GM18867 (cell line): ENCODE measurements around the gene USP17L27.
"Not testable (repeated sequence)": the region's sequence is repeated elsewhere in the genome, so short reads cannot be mapped to it uniquely, and the experiment has no call there.

ENCODE experiments used
- ATAC-seq: cut with Tn5 transposase; IDR thresholded peaks from one replicate; pipeline ENCODE4 v1.9.1; 2021; ENCODE audit warnings: mild to moderate bottlenecking, moderate library complexity; ENCODE audit not compliant: unreplicated experiment

USP17L27 gene, protein sequence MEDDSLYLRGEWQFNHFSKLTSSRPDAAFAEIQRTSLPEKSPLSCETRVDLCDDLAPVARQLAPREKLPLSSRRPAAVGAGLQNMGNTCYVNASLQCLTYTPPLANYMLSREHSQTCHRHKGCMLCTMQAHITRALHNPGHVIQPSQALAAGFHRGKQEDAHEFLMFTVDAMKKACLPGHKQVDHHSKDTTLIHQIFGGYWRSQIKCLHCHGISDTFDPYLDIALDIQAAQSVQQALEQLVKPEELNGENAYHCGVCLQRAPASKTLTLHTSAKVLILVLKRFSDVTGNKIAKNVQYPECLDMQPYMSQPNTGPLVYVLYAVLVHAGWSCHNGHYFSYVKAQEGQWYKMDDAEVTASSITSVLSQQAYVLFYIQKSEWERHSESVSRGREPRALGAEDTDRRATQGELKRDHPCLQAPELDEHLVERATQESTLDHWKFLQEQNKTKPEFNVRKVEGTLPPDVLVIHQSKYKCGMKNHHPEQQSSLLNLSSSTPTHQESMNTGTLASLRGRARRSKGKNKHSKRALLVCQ

DNA sequence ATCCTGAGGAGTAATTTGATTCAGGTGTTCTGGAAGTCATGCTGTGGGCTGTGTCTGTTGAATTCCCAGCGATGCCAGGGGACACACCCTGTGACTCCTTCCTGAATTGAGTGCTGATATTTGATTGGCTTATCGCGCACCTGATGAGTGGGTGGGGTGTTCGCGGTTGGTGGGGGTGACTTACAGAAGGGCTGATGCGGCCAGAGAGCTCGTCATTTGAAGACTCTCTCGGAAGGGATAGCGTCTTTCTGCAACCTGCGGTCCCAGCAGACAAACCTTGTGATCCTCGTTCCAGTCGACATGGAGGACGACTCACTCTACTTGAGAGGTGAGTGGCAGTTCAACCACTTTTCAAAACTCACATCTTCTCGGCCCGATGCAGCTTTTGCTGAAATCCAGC is at the start of gene USP17L27:
Gene USP17L27 (plus strand): TSS at position 301 of the 400 bp plus-strand sequence. CDS start 0 bp downstream, at position 301.
- ATAC-seq = not testable (repeated sequence)

DNA sequence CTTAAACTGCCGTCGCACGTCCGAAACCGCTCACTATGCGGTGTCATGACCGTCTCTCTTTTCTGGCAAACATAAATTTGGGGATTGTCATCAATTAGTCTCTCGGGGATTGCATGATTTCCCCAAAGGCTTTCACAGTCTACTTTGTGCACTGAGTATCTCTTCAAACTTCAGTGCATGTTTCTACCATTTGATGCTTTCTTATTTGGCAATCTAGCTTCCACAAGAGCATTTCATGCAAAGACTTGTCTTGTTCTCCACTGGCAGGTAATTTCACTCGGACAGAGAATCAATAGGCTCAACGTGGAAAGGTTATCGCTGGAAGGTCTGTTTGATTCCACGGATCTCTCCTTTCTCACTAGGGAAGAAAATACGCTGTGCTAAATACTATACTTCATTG is 19.8 kb upstream of the USP17L27 start:
- not testable (repeated sequence) for ATAC-seq

DNA sequence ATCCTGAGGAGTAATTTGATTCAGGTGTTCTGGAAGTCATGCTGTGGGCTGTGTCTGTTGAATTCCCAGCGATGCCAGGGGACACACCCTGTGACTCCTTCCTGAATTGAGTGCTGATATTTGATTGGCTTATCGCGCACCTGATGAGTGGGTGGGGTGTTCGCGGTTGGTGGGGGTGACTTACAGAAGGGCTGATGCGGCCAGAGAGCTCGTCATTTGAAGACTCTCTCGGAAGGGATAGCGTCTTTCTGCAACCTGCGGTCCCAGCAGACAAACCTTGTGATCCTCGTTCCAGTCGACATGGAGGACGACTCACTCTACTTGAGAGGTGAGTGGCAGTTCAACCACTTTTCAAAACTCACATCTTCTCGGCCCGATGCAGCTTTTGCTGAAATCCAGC is 19.1 kb upstream of the USP17L27 start, which contains the start of gene USP17L24:
Gene USP17L24 (plus strand): TSS at position 301 of the 400 bp plus-strand sequence. CDS start 0 bp downstream, at position 301.
- not testable (repeated sequence) for ATAC-seq

DNA sequence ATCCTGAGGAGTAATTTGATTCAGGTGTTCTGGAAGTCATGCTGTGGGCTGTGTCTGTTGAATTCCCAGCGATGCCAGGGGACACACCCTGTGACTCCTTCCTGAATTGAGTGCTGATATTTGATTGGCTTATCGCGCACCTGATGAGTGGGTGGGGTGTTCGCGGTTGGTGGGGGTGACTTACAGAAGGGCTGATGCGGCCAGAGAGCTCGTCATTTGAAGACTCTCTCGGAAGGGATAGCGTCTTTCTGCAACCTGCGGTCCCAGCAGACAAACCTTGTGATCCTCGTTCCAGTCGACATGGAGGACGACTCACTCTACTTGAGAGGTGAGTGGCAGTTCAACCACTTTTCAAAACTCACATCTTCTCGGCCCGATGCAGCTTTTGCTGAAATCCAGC is 14.3 kb upstream of the USP17L27 start, which contains the start of gene USP17L25:
Gene USP17L25 (plus strand): TSS at position 301 of the 400 bp plus-strand sequence. CDS start 0 bp downstream, at position 301.
- not testable (repeated sequence) for ATAC-seq

DNA sequence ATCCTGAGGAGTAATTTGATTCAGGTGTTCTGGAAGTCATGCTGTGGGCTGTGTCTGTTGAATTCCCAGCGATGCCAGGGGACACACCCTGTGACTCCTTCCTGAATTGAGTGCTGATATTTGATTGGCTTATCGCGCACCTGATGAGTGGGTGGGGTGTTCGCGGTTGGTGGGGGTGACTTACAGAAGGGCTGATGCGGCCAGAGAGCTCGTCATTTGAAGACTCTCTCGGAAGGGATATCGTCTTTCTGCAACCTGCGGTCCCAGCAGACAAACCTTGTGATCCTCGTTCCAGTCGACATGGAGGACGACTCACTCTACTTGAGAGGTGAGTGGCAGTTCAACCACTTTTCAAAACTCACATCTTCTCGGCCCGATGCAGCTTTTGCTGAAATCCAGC is 9.6 kb upstream of the USP17L27 start, which contains the start of gene USP17L26:
Gene USP17L26 (plus strand): TSS at position 301 of the 400 bp plus-strand sequence. CDS start 0 bp downstream, at position 301.
- ATAC-seq = not testable (repeated sequence)

DNA sequence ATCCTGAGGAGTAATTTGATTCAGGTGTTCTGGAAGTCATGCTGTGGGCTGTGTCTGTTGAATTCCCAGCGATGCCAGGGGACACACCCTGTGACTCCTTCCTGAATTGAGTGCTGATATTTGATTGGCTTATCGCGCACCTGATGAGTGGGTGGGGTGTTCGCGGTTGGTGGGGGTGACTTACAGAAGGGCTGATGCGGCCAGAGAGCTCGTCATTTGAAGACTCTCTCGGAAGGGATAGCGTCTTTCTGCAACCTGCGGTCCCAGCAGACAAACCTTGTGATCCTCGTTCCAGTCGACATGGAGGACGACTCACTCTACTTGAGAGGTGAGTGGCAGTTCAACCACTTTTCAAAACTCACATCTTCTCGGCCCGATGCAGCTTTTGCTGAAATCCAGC is 4.8 kb upstream of the USP17L27 start, which contains the start of gene USP17L5:
Gene USP17L5 (plus strand): TSS at position 301 of the 400 bp plus-strand sequence. CDS start 0 bp downstream, at position 301.
- not testable (repeated sequence) for ATAC-seq

DNA sequence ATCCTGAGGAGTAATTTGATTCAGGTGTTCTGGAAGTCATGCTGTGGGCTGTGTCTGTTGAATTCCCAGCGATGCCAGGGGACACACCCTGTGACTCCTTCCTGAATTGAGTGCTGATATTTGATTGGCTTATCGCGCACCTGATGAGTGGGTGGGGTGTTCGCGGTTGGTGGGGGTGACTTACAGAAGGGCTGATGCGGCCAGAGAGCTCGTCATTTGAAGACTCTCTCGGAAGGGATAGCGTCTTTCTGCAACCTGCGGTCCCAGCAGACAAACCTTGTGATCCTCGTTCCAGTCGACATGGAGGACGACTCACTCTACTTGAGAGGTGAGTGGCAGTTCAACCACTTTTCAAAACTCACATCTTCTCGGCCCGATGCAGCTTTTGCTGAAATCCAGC is 4.6 kb downstream of the USP17L27 start, which contains the start of gene USP17L28:
Gene USP17L28 (plus strand): TSS at position 301 of the 400 bp plus-strand sequence. CDS start 0 bp downstream, at position 301.
- ATAC-seq = not testable (repeated sequence)

DNA sequence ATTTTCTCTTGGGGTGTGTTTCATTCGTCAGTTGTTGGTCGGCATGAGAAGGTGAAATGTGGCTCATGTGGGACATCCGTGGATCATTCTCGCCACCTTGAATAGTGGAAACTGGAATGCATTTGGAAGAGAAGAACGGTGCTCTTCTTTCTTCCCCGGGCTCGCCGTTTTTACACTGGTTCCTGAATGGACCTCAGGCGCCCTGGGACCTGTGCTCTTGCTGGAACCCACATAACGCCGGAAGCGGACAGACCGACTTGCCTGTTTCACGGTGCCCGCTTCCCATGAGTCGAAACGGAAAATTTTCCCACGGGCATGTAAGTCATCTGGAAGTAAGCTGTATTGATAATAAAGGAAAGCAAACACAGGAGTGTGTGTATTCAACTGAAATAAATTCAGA is 6.9 kb downstream of the USP17L27 start:
- ATAC-seq = not testable (repeated sequence)

DNA sequence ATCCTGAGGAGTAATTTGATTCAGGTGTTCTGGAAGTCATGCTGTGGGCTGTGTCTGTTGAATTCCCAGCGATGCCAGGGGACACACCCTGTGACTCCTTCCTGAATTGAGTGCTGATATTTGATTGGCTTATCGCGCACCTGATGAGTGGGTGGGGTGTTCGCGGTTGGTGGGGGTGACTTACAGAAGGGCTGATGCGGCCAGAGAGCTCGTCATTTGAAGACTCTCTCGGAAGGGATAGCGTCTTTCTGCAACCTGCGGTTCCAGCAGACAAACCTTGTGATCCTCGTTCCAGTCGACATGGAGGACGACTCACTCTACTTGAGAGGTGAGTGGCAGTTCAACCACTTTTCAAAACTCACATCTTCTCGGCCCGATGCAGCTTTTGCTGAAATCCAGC is 9.4 kb downstream of the USP17L27 start, which contains the start of gene USP17L29:
Gene USP17L29 (plus strand): TSS at position 301 of the 400 bp plus-strand sequence. CDS start 0 bp downstream, at position 301.
- not testable (repeated sequence) for ATAC-seq

DNA sequence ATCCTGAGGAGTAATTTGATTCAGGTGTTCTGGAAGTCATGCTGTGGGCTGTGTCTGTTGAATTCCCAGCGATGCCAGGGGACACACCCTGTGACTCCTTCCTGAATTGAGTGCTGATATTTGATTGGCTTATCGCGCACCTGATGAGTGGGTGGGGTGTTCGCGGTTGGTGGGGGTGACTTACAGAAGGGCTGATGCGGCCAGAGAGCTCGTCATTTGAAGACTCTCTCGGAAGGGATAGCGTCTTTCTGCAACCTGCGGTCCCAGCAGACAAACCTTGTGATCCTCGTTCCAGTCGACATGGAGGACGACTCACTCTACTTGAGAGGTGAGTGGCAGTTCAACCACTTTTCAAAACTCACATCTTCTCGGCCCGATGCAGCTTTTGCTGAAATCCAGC is 18.9 kb downstream of the USP17L27 start, which contains the start of gene USP17L30:
Gene USP17L30 (plus strand): TSS at position 301 of the 400 bp plus-strand sequence. CDS start 0 bp downstream, at position 301.
- ATAC-seq = not testable (repeated sequence)

DNA sequence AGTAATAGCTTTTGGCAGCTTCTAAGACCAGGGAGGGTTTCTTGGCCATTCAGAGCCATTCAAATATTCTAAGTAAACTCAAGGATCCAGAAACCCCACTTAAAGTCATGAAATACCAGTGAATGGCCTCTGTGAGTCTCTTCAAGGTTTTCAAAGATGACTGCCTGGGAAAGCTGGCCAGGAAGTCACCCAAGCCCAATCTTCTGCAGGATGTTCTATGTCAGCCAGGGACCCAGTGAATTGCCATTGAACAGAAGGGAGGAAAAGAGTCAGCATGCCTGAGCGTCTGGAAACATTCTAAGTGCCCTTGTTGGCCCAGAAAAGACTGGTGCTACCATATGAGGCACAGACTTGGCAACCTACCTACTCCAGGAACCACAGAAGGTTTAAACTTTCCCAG is 35.9 kb downstream of the USP17L27 start:
- ATAC-seq = not testable (repeated sequence)

DNA sequence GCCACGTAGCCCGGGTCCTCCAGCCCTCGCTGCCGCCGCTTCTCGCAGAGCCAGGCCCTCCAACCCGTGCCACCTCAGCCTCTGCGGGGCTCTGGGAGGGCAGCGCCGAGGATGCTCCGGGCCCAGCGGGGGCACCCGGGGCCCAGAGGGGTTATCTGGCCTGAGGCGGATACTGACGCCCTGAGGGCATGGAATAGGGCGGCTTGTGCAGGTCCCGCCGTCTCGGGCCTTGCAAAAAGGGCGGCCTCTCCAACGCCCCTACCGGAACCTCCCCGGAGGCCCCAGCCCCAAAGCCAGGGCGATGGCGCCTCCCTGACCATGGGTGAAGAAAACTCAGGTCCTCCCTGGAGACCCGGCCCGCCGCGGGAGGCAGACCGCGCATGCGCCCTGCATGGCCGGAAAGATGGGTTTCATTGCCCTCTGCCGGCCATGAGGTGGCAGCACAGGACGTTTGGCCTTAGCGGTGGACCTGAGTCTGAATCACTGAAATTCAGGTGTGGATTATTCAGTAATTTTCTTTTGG is 37.1 kb downstream of the USP17L27 start:
- ATAC-seq = not testable (repeated sequence)

DNA sequence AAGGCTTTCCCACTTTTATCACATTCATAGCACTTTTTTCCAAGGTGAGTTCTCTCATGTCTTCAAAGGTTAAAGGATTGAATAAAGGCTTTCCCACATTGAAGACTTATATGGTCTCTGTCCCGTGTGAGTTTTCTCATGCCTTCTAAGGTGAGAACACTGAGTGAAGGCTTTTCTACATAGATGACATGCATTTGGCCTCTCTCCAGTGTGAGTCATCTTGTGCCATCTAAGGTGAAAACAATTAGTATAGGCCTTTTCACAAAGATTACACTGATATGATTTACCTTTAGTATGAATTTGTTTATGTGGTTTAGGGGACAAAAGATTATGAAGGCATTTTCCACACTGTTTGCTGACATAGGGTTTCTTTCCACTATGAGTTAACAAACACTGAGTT is 40.2 kb downstream of the USP17L27 start:
- ATAC-seq = no peak

DNA sequence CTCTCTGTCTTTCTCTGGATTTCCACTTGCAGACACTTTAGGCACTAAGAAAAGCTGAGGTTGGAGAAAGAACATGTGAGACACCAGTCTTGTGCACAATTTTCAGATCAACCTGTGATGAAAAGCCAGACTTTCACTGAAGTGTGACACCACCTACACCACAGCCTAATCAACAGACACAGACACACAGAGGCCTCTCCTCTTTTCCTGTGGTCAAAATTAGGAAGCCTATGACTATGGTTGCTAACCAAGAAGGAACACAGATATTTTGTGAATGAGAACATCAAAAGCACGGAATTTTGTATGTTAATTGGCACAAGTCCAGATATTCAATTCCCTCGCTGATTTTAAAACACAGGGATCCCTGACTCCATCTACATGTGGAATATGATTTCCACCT is 45.1 kb downstream of the USP17L27 start:
- ATAC-seq = not testable (repeated sequence)
